Measurements from ENCODE around the gene VPS35.
"Not testable (repeated sequence)": the region's sequence is repeated elsewhere in the genome, so short reads cannot be mapped to it uniquely, and the experiment has no call there.

VPS35 gene

GRCh38 chr16:46711106-46712058 lies 22.4 kb upstream of the VPS35 start:
- no peak for DNase-seq

DNA sequence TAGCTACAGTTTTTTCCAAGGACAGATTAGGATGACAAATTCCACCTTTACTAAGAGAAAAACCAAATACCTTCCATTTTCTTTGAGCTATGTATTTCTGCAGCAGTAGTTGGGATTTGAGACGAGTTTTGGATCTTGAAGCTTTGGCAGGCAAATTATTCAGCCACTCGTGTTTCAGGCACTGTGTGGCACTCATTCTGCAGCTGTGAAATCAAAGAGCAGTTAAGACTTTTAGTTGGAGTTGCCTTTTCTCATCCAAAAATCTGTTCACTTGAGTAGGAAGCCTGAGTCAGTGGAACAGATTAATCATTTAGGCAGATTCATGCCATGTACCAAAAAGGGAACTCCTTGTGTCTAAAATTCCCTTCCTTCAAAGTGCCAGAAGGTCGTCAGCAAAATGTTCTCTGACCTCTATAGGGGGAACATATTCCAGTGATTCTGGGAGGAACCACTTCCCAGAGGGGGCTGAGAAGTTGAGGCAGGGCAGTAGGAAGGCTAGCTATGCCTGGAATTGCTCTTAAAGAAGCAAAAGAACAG lies 20.6 kb upstream of the VPS35 start:
- DNase-seq, result no peak

- no peak for DNase-seq
Observed at GRCh38 chr16:46706642-46707041, 17.7 kb upstream of the VPS35 start.

DNA sequence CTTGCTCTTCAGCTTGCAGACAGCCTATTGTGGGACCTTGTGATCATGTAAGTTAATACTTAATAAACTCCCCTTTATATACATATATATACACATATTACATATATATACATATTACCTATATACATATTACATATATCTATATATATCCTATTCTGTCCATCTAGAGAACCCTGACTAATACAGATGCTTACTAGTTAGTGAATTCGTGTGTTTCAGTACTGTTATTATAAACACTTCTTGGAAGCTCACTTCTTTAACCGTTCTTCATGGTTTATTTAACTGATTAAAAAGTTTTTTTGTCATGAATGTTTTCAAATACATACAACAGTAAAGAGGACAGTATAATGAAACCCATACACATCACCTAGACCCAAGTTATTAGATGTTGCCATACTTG lies 13.1 kb upstream of the VPS35 start:
- no peak for DNase-seq

- DNase-seq, result no peak
Observed at GRCh38 chr16:46701615-46702014, 12.6 kb upstream of the VPS35 start.

DNA sequence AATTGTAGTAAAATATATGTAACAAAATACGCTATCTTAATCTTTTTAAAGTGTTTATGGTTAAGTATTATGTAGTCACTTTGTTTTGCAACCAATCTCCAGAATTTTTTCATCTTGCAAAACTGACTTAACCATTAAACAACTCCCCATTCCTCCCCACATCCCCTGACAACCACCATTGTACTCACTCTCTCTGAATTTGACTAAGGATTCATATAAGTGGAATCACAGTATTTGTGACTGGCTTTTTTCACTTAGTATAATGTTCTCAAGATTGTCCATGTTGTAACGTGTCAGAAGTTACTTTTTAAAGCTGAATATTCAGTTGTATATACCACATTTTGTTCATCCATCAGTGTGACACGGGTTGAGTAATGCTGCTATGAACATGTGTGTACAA lies 11.1 kb upstream of the VPS35 start:
- no peak for DNase-seq

GRCh38 chr16:46696957-46697356 lies 8.0 kb upstream of the VPS35 start:
- no peak for DNase-seq

GRCh38 chr16:46695937-46696336 lies 7.0 kb upstream of the VPS35 start:
- DNase-seq, result no peak

- no peak for DNase-seq
Observed at GRCh38 chr16:46693598-46693997, 4.6 kb upstream of the VPS35 start.

- DNase-seq, result no peak
Observed at GRCh38 chr16:46691726-46692125, 2.7 kb upstream of the VPS35 start.

DNA sequence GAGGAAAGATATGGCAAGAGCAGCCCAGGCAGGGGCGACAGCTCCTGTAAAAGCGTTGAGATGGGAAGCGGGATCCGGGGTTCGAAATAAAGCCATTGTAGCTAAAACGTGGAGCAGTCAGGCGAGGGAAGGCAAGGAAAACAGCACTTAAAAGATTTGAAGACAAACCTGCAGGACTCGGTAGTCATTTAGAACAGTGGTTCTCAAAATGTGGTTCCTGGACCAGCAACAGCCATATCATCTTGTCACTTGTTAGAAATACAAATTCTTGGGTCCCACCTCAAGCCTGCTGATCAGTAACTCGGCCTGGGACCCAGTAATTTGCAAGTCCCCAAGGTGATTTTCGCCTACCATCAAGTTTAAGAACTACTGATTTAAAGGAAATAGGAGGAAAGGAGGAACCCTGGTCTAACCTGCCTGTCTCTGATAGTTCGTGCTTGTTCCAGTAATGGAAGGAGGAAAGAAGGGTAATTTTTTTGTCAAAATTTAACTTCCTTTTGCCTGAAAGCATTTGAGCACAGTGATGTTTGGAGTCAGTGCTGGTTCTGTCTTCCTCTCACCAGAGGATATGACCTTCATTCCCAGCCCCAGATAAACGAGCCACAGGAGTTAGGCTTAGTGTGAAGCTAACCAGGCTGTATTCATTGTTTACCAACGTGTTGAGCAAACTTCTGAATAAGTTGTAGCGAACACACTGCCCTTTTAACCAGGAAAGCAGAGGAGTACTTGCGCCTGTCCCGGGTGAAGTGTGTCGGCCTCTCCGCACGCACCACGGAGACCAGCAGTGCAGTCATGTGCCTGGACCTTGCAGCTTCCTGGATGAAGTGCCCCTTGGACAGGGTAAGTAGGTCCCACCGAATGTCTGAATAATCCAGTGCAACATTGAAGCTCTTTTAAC lies 1.6 kb upstream of the VPS35 start:
- DNase-seq, result no peak

DNA sequence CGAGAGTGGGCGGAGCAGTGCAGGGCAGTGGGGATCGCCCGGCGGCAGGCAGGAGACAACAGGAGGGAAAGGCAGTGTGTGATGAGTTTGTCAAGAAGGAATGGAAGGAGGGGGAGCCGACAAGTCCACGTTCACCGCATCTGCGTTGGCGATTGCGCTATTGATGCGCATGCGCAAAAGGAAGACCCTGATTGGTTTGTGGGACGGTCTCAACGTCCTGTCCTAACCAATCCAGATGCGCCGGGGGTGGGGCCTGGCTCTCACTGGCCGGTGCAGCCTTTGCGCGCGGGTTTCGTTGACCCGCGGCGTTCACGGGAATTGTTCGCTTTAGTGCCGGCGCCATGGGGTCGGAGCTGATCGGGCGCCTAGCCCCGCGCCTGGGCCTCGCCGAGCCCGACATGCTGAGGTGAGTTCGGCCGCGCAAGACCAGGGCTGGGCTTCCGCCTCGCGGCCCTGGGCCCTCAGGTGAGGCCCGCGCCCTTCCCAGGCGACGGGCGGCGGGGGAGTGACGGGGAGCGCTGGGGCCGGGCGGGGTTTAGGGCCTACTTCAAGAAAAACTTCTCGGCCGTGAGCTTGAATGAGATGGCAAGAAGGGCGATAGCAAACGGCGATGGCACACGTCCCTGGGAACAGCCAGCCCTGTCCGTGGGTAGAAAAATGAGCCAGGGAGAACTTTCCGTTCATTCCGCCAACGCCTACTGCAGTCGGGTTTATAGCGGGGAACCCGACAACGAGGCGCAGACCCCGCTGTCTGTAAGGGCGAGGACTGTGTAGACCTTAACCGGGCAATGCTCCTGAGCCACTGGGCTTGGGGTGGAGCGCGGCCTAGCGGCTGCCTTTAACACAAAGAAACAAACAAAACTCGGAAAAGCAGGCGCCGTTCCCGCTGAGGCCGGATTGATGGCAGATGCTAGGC lies 645 bp upstream of the VPS35 start, which contains the start of gene ORC6:
Gene ORC6, plus strand, starts transcription at position 295 of the 916 bp plus-strand sequence. Its CDS starts 47 bp downstream, at position 342.
- peak; percentile 96 for DNase-seq

DNA sequence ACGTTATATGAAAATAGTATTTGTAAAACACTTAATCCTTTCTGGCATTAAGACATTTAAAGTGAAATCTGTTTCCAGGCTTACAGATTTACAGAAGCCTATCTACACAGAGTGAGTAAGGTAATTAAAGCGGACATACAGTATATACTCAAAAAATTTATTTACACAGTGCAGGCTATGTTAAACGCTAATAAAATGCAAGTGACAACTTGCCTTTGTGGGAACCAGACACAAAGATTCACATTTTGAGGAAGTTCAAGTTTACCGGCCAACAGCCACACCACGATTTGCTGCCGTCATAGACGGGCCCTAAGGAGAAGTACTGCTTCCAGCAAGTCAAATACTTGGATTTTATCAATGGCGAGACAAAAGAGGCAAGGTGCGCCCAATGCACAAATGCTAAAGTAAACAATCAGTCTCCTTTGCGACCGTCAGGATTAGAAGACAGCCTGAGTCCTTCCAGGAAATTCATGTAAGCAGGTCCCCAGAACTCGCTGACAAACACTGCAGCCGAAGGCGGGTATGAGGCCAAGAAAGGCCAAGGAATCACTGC lies 801 bp downstream of the VPS35 start:
- DNase-seq, result no peak

DNA sequence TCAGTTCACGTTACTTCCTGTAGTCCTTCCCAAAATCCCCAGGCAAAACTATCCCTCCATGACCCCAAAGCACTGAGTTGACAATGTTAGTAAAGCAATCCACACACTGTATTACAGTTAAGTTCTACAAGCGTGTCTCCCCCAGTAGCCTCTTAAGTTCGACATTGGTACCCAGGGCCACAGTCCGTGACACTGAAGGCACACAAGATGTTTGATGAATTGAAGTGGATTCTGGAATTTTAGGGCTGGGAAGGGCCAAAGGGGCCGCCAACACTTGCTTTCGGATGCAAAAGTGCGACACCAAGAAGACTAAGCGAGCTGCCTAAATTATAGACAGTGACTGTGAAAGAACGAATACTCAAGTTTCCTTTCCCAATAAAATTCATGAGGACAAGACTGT lies 1.5 kb downstream of the VPS35 start:
- no peak for DNase-seq

DNA sequence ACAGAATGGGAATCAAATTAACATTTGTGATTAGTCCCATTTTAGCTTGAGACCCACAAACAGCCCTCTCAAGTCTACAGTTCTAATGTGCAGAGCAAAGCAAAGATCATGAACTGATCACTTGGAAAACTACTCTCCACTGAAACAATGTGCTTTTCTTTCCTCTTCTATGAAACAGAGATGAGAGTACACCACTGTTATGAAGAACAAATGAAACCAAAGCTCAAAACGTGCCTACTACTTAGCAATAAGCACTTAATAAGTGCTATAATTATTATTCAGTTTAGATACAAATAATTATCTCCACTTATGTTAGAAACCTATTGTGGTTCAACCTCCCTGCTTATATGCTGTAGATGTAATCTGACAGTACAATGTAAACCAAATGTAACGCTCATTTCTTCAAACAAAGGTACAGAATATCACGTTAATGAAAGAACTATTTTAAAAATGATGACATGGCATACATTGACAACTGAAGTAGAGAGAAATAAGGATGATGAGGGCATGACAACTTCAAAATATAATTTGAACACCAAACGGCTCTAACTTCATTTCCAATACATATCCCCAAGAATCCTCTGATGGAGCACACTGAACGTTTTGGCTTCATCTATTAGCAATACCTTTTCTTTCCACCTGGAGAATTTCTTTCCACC lies 2.0 kb downstream of the VPS35 start:
- DNase-seq, result no peak

- not testable (repeated sequence) for DNase-seq
Observed at GRCh38 chr16:46681867-46682266, 7.1 kb downstream of the VPS35 start.

DNA sequence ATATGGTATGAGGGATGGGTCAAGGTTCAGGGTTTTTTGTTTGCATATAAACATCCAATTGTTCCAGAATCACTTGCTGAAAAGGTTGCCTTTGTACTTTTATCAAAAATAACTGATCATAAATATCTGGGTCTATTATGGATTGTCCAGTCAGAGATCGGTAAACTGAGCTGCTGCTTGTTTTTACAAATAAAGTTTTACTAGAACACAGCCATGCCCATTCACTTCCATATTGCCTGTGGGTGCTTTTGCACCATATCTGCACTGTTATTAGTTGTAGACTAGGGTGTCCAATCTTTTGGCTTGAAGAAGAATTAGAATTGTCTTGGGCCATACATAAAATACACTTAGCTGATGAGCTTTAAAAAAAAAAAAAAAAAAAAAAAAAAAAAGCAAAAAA lies 11.0 kb downstream of the VPS35 start:
- not testable (repeated sequence) for DNase-seq

GRCh38 chr16:46673320-46674013 lies 15.5 kb downstream of the VPS35 start:
- DNase-seq, result peak; percentile 12

- DNase-seq, result no peak
Observed at GRCh38 chr16:46662123-46662522, 26.9 kb downstream of the VPS35 start.

GRCh38 chr16:46658925-46659324 lies 30.1 kb downstream of the VPS35 start:
- DNase-seq, result no peak

DNA sequence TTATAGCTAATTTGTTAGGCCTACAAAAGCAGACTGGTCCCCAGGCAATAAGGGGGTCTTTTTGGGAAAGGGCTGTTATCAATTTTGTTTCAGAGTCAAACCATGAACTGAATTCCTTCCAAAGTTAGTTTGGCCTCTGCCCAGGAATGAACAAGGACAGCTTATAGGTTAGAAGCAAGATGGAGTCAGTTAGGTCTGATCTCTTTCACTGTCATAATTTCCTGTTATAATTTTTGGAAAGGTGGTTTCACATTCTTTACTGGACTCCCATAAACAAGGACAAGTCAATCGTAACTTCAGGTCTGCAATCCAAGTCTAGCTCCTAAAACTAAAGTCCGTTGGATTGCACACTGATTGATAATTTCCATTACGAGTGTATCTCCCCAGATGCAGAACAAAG lies 37.7 kb downstream of the VPS35 start:
- no peak for DNase-seq
